GM23248 (cell line): ENCODE results near the gene ANO1. TPM values are rescaled to one million over a fixed set of nuclear protein-coding genes. Genes with fewer than 3 reads are reported as not detected.

Experiments used
- DNase-seq: peaks from one replicate; pipeline ENCODE4 v3.0.0-alpha.2; 2015
- H2AFZ ChIP-seq: fragments of 200-600 bp; sonication (generic); 2 replicates; pipeline ENCODE4 v1.6.1; 2016; ENCODE audit warnings: antibody characterized with exemption
- H3F3A ChIP-seq: fragments of 200-600 bp; sonication (generic); 2 replicates; pipeline ENCODE4 v1.6.1; 2016; ENCODE audit warnings: mild to moderate bottlenecking, antibody characterized with exemption, mixed run types; ENCODE audit not compliant: insufficient read depth
- H3K27ac ChIP-seq: fragments of 200-600 bp; sonication (generic); 2 replicates; pipeline ENCODE4 v1.5.1; 2016; ENCODE audit warnings: mild to moderate bottlenecking
- H3K27me3 ChIP-seq: fragments of 200-600 bp; sonication (generic); replicated peaks from 2 replicates; pipeline ENCODE4 v1.6.1; 2016; ENCODE audit warnings: mild to moderate bottlenecking; ENCODE audit not compliant: insufficient read depth
- H3K36me3 ChIP-seq: fragments of 200-600 bp; sonication (generic); 2 replicates; pipeline ENCODE4 v1.6.1; 2016; ENCODE audit warnings: low read depth, mild to moderate bottlenecking
- H3K4me1 ChIP-seq: fragments of 200-600 bp; sonication (generic); 2 replicates; pipeline ENCODE4 v1.6.1; 2016; ENCODE audit warnings: mild to moderate bottlenecking; ENCODE audit not compliant: insufficient read depth
- H3K4me2 ChIP-seq: fragments of 200-600 bp; sonication (generic); one replicate; pipeline ENCODE4 v1.6.1; 2016; ENCODE audit warnings: mild to moderate bottlenecking; ENCODE audit not compliant: unreplicated experiment
- H3K4me3 ChIP-seq: fragments of 200-600 bp; sonication (generic); 2 replicates; pipeline ENCODE4 v1.5.1; 2016; ENCODE audit warnings: mild to moderate bottlenecking
- H3K79me2 ChIP-seq: fragments of 200-600 bp; sonication (generic); 2 replicates; pipeline ENCODE4 v1.6.1; 2016; ENCODE audit warnings: mild to moderate bottlenecking; ENCODE audit not compliant: insufficient read depth
- H3K9ac ChIP-seq: fragments of 200-600 bp; sonication (generic); 2 replicates; pipeline ENCODE4 v1.6.1; 2016; ENCODE audit warnings: mild to moderate bottlenecking
- H3K9me2 ChIP-seq: fragments of 200-600 bp; sonication (generic); 2 replicates; pipeline ENCODE4 v1.6.1; 2016; ENCODE audit warnings: mixed run types, mild to moderate bottlenecking, moderate library complexity; ENCODE audit not compliant: insufficient read depth
- H3K9me3 ChIP-seq: fragments of 200-600 bp; sonication (generic); one replicate; pipeline ENCODE4 v1.6.1; 2017; ENCODE audit warnings: low read depth
- H4K20me1 ChIP-seq: fragments of 200-600 bp; sonication (generic); 2 replicates; pipeline ENCODE4 v1.6.0; 2016; ENCODE audit not compliant: insufficient read depth
- EZH2 ChIP-seq: fragments of 200-600 bp; sonication (generic); IDR thresholded peaks from 2 replicates; pipeline ENCODE4 v1.6.1; 2018; ENCODE audit warnings: antibody characterized with exemption, mild to moderate bottlenecking; ENCODE audit not compliant: insufficient read depth, poor library complexity, severe bottlenecking
- EZH2phosphoT487 ChIP-seq: fragments of 200-600 bp; sonication (generic); IDR thresholded peaks from 2 replicates; pipeline ENCODE4 v1.6.1; 2018; ENCODE audit warnings: antibody characterized with exemption, moderate library complexity, mild to moderate bottlenecking, low read depth; ENCODE audit not compliant: insufficient read depth
- WGBS, 2 experiments: methylation state at CpG; one replicate each; pipeline ENCODE4 v1.1.6; 2015 to 2017; ENCODE audit warnings: low lambda C conversion rate in 2 of 2, low coverage in 1 of 2; ENCODE audit errors: missing lambda C conversion rate in 2 of 2; 5-methylcytosine and 5-hydroxymethylcytosine counted together
- in situ Hi-C: fragments of 300-500 bp; cut with MboI; formaldehyde crosslinking; loops from 2 replicates; pipeline ENCODE4 v1.15.0; 2020
- polyA plus RNA-seq: library from polyadenylated mRNA; unstranded; fragments of >200 nt; fragmentation: Nextera tagmentation; extraction: Ambion mirVana; gene quantifications from 2 replicates; pipeline ENCODE4 v1.2.1, GENCODE V29; 2016
- total RNA-seq: library from RNA; depleted of rRNA; stranded (reverse); fragments of >200 nt; shearing (Covaris generic); gene quantifications from 2 replicates; pipeline ENCODE4 v1.2.3, GENCODE V29; 2014

The ANO1 gene
- total and polyA plus RNA-seq, 2 experiments from 2014 or later, result 0.97 TPM; not detected in 1

DNA sequence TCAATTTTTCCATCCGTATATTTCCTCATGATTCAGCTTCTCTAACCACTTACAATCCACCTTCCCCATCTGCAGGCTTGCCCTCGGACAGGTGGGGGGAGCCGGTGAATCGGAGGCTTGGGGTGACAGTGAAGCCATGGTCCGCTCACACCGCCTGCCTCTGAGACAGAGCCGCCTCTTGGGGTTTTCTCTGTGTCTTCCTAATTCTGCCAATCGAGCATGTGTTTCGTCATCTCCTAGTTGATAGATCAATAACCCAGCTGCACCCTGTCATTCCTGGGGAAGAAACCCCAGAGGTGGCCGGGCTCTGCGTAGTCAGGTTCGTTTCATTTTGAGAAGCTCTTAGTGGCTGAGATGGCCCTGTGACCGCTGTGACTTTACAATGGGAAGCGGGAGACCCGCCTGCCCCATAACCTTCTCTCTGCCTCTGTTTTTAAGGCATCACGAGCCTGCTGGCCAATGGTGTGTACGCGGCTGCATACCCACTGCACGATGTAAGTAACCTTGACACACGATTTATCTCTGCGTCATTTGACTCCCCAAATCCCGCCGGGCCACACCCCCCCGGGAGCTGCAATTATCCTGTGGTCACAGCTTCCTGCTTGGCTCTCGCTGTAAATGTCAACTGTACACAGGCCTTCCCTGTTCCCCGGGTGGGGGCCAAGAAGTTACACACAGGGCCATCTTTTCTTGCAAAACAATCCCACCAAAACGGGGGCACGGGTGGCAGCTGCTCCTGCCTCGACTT lies 33.3 kb downstream of the ANO1 start:
- Histone ChIP-seq H3K9ac (no peak overlapping the region), H2AFZ (no peak overlapping the region; the same call in 1 of the 2 replicates), H3K9me3 (no peaks in the 10 kb centered on the region), H3K4me2 (no peak overlapping the region), H3K9me2 (no peaks in the 10 kb centered on the region), H3K27me3 (peaks cover 6% of the 10 kb centered on the region; the same call in 1 of the 2 replicates), H3K36me3 (no peaks in the 10 kb centered on the region), H4K20me1 (no peaks in the 10 kb centered on the region), H3K27ac (no peak overlapping the region), H3K4me3 (no peak overlapping the region), H3K79me2 (no peaks in the 10 kb centered on the region), H3F3A (no peaks in the 10 kb centered on the region), H3K4me1 (peaks cover 10% of the 10 kb centered on the region; the same call in 1 of the 2 replicates)
- no peak for TF ChIP-seq EZH2phosphoT487
- TF ChIP-seq EZH2, result no peak
- 42 to 48% methylated on average over 28 to 29 of the region's 29 CpGs for WGBS, 2 experiments
- in situ Hi-C loops, result no loop called here
- DNase-seq, result peak; percentile 72

DNA sequence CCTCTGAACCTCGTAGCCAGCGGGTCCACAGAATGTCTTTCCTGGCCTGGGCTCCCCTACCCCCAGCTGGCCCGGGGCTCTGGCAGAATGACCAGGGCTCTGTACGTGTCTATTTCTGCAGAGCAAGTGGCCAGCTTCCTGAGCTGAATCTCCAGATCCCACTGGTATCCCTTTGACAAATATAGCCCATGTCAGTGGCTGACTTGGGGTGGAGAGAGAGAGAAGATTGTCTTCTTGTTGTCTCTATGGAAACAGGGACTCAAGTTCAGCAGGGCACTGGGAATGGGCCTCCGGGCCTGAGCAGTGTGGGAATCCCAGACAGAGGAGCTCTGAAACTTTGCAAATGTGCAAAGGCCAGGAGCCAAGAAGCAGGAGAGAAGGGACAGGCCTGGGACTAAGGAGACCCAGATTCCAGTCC lies 33.9 kb downstream of the ANO1 start:
- TF ChIP-seq EZH2 (no peak), EZH2phosphoT487 (no peak)
- H3K27ac ChIP-seq, result no peak overlapping the region
- H3K9me2 ChIP-seq, result no peaks in the 10 kb centered on the region
- H2AFZ ChIP-seq, result no peak overlapping the region; the same call in 1 of the 2 replicates
- no peak overlapping the region for H3K4me3 ChIP-seq
- in situ Hi-C loops, result no loop called here
- no peaks in the 10 kb centered on the region for H3K36me3 ChIP-seq
- H3K4me2 ChIP-seq, result no peak overlapping the region
- peak; percentile 23 for DNase-seq
- no peaks in the 10 kb centered on the region for H3K79me2 ChIP-seq
- 34 to 40% methylated on average over 5 of the region's 5 CpGs for WGBS, 2 experiments
- no peaks in the 10 kb centered on the region for H3K9me3 ChIP-seq
- H3K27me3 ChIP-seq, result 0 out of 2 replicates have a peak, but pooled peaks cover 6% of the 10 kb centered on the region
- H3K4me1 ChIP-seq, result peaks cover 10% of the 10 kb centered on the region; the same call in 1 of the 2 replicates
- H4K20me1 ChIP-seq, result no peaks in the 10 kb centered on the region
- no peaks in the 10 kb centered on the region for H3F3A ChIP-seq
- no peak overlapping the region for H3K9ac ChIP-seq

DNA sequence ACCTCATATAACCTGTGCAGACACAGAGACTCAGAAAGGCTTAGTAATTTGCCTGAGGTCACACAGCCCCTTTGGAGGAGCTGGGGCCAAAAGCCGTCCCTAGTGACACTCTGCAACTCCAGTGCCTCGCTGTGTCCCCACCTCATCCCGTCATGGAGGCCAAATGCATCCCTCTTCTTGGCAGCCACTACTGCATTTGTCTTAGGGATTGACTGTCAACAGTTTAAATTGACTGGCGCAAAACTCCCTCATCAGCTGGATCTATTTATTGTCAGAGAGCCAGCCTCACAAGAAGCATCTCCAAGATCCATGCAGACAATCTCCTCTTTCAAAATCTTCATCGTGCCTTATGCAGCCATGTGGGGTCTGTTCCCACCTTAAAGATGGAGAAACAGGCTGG lies 35.7 kb downstream of the ANO1 start:
- Histone ChIP-seq H3K4me3 (no peak overlapping the region), H3K27me3 (0 out of 2 replicates have a peak, but pooled peaks cover 6% of the 10 kb centered on the region), H3K27ac (no peak overlapping the region), H3K9me3 (no peaks in the 10 kb centered on the region), H3K4me2 (no peak overlapping the region), H2AFZ (no peak overlapping the region), H3K4me1 (peaks cover 4% of the 10 kb centered on the region; the same call in 1 of the 2 replicates), H3K79me2 (no peaks in the 10 kb centered on the region), H4K20me1 (no peaks in the 10 kb centered on the region), H3K9ac (no peak overlapping the region), H3K36me3 (no peaks in the 10 kb centered on the region), H3K9me2 (no peaks in the 10 kb centered on the region), H3F3A (no peaks in the 10 kb centered on the region)
- DNase-seq, result no peak
- in situ Hi-C loops, result no loop called here
- TF ChIP-seq EZH2phosphoT487, result no peak
- TF ChIP-seq EZH2, result no peak
- WGBS, 2 experiments, result 11 to 14% methylated on average over 5 of the region's 5 CpGs

DNA sequence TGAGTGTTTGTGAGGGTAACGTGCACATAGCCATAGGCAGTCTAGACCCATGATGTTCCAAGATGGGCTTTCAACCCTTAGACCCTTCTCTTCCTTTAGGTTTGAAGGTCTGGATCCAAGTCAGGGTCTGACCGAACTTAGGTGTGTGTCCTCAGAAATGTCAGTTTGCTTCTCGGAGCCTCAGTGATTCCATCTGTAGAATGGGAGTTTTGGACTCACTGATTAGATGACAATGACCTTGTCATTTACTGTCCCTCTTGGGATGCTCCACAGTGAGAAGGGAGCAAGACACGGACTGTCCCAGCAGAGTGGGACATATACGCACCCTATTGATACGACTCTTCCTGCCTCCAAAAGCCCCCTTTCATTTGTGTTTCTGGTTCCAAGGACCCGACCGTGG lies 37.7 kb downstream of the ANO1 start:
- H3K9ac ChIP-seq, result no peak overlapping the region
- H3F3A ChIP-seq, result no peaks in the 10 kb centered on the region
- no peaks in the 10 kb centered on the region for H4K20me1 ChIP-seq
- no peak overlapping the region for H2AFZ ChIP-seq
- H3K4me3 ChIP-seq, result no peak overlapping the region
- DNase-seq, result no peak
- H3K36me3 ChIP-seq, result no peaks in the 10 kb centered on the region
- no peak overlapping the region for H3K4me2 ChIP-seq
- no peak overlapping the region for H3K27ac ChIP-seq
- H3K27me3 ChIP-seq, result peaks cover 8% of the 10 kb centered on the region; the same call in 1 of the 2 replicates
- 56 to 63% methylated on average over 8 of the region's 8 CpGs for WGBS, 2 experiments
- H3K79me2 ChIP-seq, result no peaks in the 10 kb centered on the region
- no peak for TF ChIP-seq EZH2phosphoT487
- H3K4me1 ChIP-seq, result peaks cover 4% of the 10 kb centered on the region; the same call in 1 of the 2 replicates
- in situ Hi-C loops, result no loop called here
- no peaks in the 10 kb centered on the region for H3K9me3 ChIP-seq
- H3K9me2 ChIP-seq, result no peaks in the 10 kb centered on the region
